Vagina (tissue), 2 donors: ENCODE data around the gene HIPK2. TPM values are rescaled to one million over a fixed set of nuclear protein-coding genes. Genes with fewer than 3 reads are reported as not detected.
A peak's percentile ranks its signal among the peaks of the same experiment; 100 is the strongest.

Source experiments
- DNase-seq, 2 donors: peaks; one replicate each; pipeline ENCODE4 v3.0.0-alpha.2; 2017; ENCODE audit errors: extremely low spot score in 2 of 2
- H3K27ac ChIP-seq: fragments of 200-600 bp; sonication (generic); one replicate; pipeline ENCODE4 v1.5.1; 2019
- H3K27me3 ChIP-seq: fragments of 200-600 bp; sonication (generic); one replicate; pipeline ENCODE4 v1.5.1; 2019
- H3K36me3 ChIP-seq, 2 donors: fragments of 200-600 bp; sonication (generic); one replicate each; pipeline ENCODE4 v1.5.1; 2017 to 2019
- H3K4me1 ChIP-seq: fragments of 200-600 bp; sonication (generic); one replicate; pipeline ENCODE4 v1.5.1; 2019
- H3K4me3 ChIP-seq, 2 donors: fragments of 200-600 bp; sonication (generic); 1 replicate in 1 of 2; 2 replicates in 1 of 2; pipeline ENCODE4 v1.5.1; 2016 to 2019
- H3K9me3 ChIP-seq: fragments of 200-600 bp; sonication (generic); one replicate; pipeline ENCODE4 v1.5.1; 2019
- CTCF ChIP-seq, 3 experiments: fragments of 450-650 bp in 2 of 3; fragments of 200-600 bp in 1 of 3; sonication (generic) in 1 of 3; IDR thresholded peaks; one replicate each; pipeline ENCODE4 v1.5.1; 2017 to 2019; ENCODE audit warnings: antibody characterized with exemption in 3 of 3, mild to moderate bottlenecking in 2 of 3, moderate library complexity in 2 of 3
- POLR2A ChIP-seq, 2 donors: fragments of 450-650 bp; IDR thresholded peaks; one replicate each; pipeline ENCODE4 v1.6.1; 2017; ENCODE audit warnings: antibody characterized with exemption in 2 of 2, mild to moderate bottlenecking in 2 of 2, moderate library complexity in 2 of 2
- POLR2AphosphoS5 ChIP-seq, 2 donors: sonication (generic); formaldehyde crosslinking; IDR thresholded peaks; one replicate each; pipeline ENCODE4 v1.9.0; 2017; ENCODE audit warnings: antibody characterized with exemption in 2 of 2, mild to moderate bottlenecking in 2 of 2, low read depth in 1 of 2; ENCODE audit not compliant: insufficient read depth in 1 of 2
- intact Hi-C: fragments of 100-400 bp; cut with DNase I; formaldehyde crosslinking; loops from one replicate; pipeline ENCODE4 v1.15.1; 2023
- total RNA-seq: library from RNA; depleted of rRNA; stranded (reverse); fragments of >200 nt; gene quantifications from one replicate; pipeline ENCODE4 v1.2.3, GENCODE V29; 2016

The HIPK2 gene
- total RNA-seq, 1 donor from 2014 or later: 21.9 TPM

- intact Hi-C loops: no loop called here
- Histone ChIP-seq H3K4me1 (no peaks in the 10 kb centered on the region), H3K27me3 (no peaks in the 10 kb centered on the region), H3K36me3 (peaks cover 0 to 63% of the 10 kb centered on the region in 2 donors), H3K4me3 (no peak overlapping the region), H3K27ac (no peak overlapping the region), H3K9me3 (no peaks in the 10 kb centered on the region)
- peak in 1 of 2 donors; percentile 71 for DNase-seq
- TF ChIP-seq POLR2AphosphoS5 (IDR thresholded peaks at IDR 0.05; ENCODE audit: insufficient read depth in 1 of 2, low read depth in 1 of 2) (no peak), CTCF (IDR thresholded peaks at IDR 0.05) (no peak), POLR2A (IDR thresholded peaks at IDR 0.05) (no peak)
Observed at GRCh38 chr7:139583826-139584553, 193.8 kb downstream of the HIPK2 start.

- DNase-seq: peak; percentile 64 to 79
Observed at GRCh38 chr7:139582671-139583155, 195.1 kb downstream of the HIPK2 start.

GRCh38 chr7:139582130-139582650, 195.6 kb downstream of the HIPK2 start:
- H3K4me1 ChIP-seq: no peaks in the 10 kb centered on the region
- no peak overlapping the region for H3K4me3 ChIP-seq
- intact Hi-C loops: no loop called here
- H3K36me3 ChIP-seq: peaks cover 0 to 57% of the 10 kb centered on the region in 2 donors
- no peaks in the 10 kb centered on the region for H3K9me3 ChIP-seq
- TF ChIP-seq POLR2A (IDR thresholded peaks at IDR 0.05) (no peak), POLR2AphosphoS5 (IDR thresholded peaks at IDR 0.05; ENCODE audit: insufficient read depth in 1 of 2, low read depth in 1 of 2) (no peak), CTCF (IDR thresholded peaks at IDR 0.05) (no peak)
- DNase-seq: peak; percentile 62 to 72
- H3K27me3 ChIP-seq: no peaks in the 10 kb centered on the region
- no peak overlapping the region for H3K27ac ChIP-seq

More at GRCh38 chr7:139582671-139583155, 195.1 kb downstream of the HIPK2 start:
- Histone ChIP-seq H3K27me3 (no peaks in the 10 kb centered on the region), H3K9me3 (no peaks in the 10 kb centered on the region), H3K4me3 (no peak overlapping the region), H3K27ac (no peak overlapping the region), H3K4me1 (no peaks in the 10 kb centered on the region), H3K36me3 (peaks cover 0 to 60% of the 10 kb centered on the region in 2 donors)
- TF ChIP-seq CTCF (IDR thresholded peaks at IDR 0.05): no peak
- no peak for TF ChIP-seq POLR2AphosphoS5 (IDR thresholded peaks at IDR 0.05; ENCODE audit: insufficient read depth in 1 of 2, low read depth in 1 of 2)
- no peak for TF ChIP-seq POLR2A (IDR thresholded peaks at IDR 0.05)
- intact Hi-C loops: no loop called here

GRCh38 chr7:139580435-139580834, 197.4 kb downstream of the HIPK2 start:
- Histone ChIP-seq H3K27ac (no peak overlapping the region), H3K9me3 (no peaks in the 10 kb centered on the region), H3K27me3 (no peaks in the 10 kb centered on the region), H3K4me1 (no peaks in the 10 kb centered on the region), H3K4me3 (no peak overlapping the region), H3K36me3 (peaks cover 0 to 66% of the 10 kb centered on the region in 2 donors)
- peak in 1 of 2 donors; percentile 49 for DNase-seq
- TF ChIP-seq POLR2A (IDR thresholded peaks at IDR 0.05): no peak
- no peak for TF ChIP-seq CTCF (IDR thresholded peaks at IDR 0.05)
- no peak for TF ChIP-seq POLR2AphosphoS5 (IDR thresholded peaks at IDR 0.05; ENCODE audit: insufficient read depth in 1 of 2, low read depth in 1 of 2)
- intact Hi-C loops: no loop called here
